Gastrocnemius medialis (tissue), 4 donors: ENCODE measurements around the gene TRIM25. TPM values are rescaled to one million over a fixed set of nuclear protein-coding genes. Genes with fewer than 3 reads are reported as not detected.

Experiments
- ATAC-seq, 2 donors: fragments of 150-250 bp; one replicate each; pipeline ENCODE4 v1.9.1; 2016
- DNase-seq, 2 donors: peaks; one replicate each; pipeline ENCODE4 v3.0.0-alpha.2; 2019
- H3K27ac ChIP-seq, 4 donors: fragments of 200-600 bp; sonication (generic); 1 replicate in 1 of 4; 2 replicates in 3 of 4; pipeline ENCODE4 v1.5.1; 2016 to 2018; ENCODE audit warnings: mild to moderate bottlenecking in 2 of 4, moderate library complexity in 1 of 4
- H3K27me3 ChIP-seq, 3 donors: fragments of 200-600 bp; sonication (generic) in 2 of 3; 1 replicate in 1 of 3; 2 replicates in 2 of 3; pipeline versions ENCODE4 v1.5.1 to v1.6.0; 2016 to 2019; ENCODE audit warnings: mild to moderate bottlenecking in 1 of 3, moderate library complexity in 1 of 3
- H3K36me3 ChIP-seq, 2 donors: fragments of 200-600 bp; sonication (generic) in 1 of 2; one replicate each; pipeline ENCODE4 v1.5.1; 2017 to 2018
- H3K4me1 ChIP-seq, 2 donors: fragments of 200-600 bp; sonication (generic) in 1 of 2; one replicate each; pipeline ENCODE4 v1.5.1; 2016 to 2017; ENCODE audit warnings: mild to moderate bottlenecking in 2 of 2
- H3K4me3 ChIP-seq, 4 donors: fragments of 200-600 bp; sonication (generic) in 3 of 4; 1 replicate in 1 of 4; 2 replicates in 3 of 4; pipeline ENCODE4 v1.5.1; 2016 to 2019; ENCODE audit warnings: mild to moderate bottlenecking in 2 of 4
- H3K9me3 ChIP-seq, 3 donors: fragments of 200-600 bp; sonication (generic) in 2 of 3; 1 replicate in 1 of 3; 2 replicates in 2 of 3; pipeline ENCODE4 v1.5.1; 2016 to 2019
- POLR2A ChIP-seq, 2 donors: fragments of 450-650 bp; IDR thresholded peaks; one replicate each; pipeline ENCODE4 v1.6.1; 2017; ENCODE audit warnings: antibody characterized with exemption in 2 of 2, mild to moderate bottlenecking in 2 of 2, moderate library complexity in 2 of 2
- in situ Hi-C, 4 donors: fragments of 200-750 bp; cut with MboI; loops; one replicate each; pipeline versions ENCODE4 v1.15.0 to v1.8.0; 2017; ENCODE audit warnings: low sequenced_read_pairs in 4 of 4
- intact Hi-C: fragments of 100-400 bp; cut with DNase I; formaldehyde crosslinking; loops from one replicate; pipeline ENCODE4 v1.15.1; 2023; ENCODE audit warnings: low total_unique reads
- total RNA-seq, 4 donors: library from RNA; depleted of rRNA; stranded (reverse); fragments of >200 nt; gene quantifications; one replicate each; pipeline versions ENCODE4 v1.1.0 to v1.2.3, GENCODE V29; 2016
- TF ChIP-seq, protein P1 (sequence below), 5 experiments: fragments of 450-650 bp in 3 of 5; fragments of 200-600 bp in 2 of 5; sonication (generic) in 2 of 5; IDR thresholded peaks in 4 of 5; conservative IDR thresholded peaks in 1 of 5; 1 replicate in 4 of 5; 2 replicates in 1 of 5; pipeline ENCODE4 v1.5.1; 2016 to 2019; ENCODE audit warnings: antibody characterized with exemption in 5 of 5, mild to moderate bottlenecking in 3 of 5, moderate library complexity in 3 of 5

Gene TRIM25
- total RNA-seq, 4 donors from 2014 or later, result 8.5 to 18.2 (median 15.1) TPM

DNA sequence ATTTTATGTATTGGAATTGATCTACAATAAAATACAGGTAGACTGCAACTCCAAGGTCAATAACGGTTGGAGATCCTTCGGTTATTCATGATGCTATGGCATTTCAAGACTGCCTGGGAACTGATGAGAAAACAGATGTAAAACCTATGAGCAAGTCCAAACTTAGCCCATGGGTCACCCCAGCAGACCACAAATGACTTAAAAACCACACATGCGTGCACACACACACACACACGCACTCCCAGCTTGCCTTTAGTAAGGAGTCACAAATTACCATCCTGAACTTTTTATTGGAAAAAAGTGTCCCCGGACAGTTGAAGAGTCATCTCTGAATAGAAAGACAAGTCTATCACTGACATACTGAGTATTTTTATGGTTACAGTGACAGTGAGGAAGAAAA, 26.7 kb downstream of the TRIM25 start:
- no peak for DNase-seq
- Histone ChIP-seq H3K27ac (no peak overlapping the region), H3K4me1 (no peaks in the 10 kb centered on the region), H3K27me3 (no peaks in the 10 kb centered on the region), H3K4me3 (no peak overlapping the region), H3K9me3 (no peaks in the 10 kb centered on the region), H3K36me3 (peaks cover 0 to 46% of the 10 kb centered on the region in 2 donors)
- in situ Hi-C loops (no loop called here), intact Hi-C loops (loop anchor here (5.0 kb wide), 1 partner anchor 35 kb away; no protein-coding TSS in a partner anchor)
- ATAC-seq, result no peak
- TF ChIP-seq POLR2A (IDR thresholded peaks at IDR 0.05), result no peak
- TF ChIP-seq, protein P1, sequence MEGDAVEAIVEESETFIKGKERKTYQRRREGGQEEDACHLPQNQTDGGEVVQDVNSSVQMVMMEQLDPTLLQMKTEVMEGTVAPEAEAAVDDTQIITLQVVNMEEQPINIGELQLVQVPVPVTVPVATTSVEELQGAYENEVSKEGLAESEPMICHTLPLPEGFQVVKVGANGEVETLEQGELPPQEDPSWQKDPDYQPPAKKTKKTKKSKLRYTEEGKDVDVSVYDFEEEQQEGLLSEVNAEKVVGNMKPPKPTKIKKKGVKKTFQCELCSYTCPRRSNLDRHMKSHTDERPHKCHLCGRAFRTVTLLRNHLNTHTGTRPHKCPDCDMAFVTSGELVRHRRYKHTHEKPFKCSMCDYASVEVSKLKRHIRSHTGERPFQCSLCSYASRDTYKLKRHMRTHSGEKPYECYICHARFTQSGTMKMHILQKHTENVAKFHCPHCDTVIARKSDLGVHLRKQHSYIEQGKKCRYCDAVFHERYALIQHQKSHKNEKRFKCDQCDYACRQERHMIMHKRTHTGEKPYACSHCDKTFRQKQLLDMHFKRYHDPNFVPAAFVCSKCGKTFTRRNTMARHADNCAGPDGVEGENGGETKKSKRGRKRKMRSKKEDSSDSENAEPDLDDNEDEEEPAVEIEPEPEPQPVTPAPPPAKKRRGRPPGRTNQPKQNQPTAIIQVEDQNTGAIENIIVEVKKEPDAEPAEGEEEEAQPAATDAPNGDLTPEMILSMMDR (IDR thresholded peaks at IDR 0.05 in 4 of 5, conservative IDR thresholded peaks at IDR 0.05 in 1 of 5), result no peak

GRCh38 chr17:56886288-56886731, 27.5 kb downstream of the TRIM25 start:
- intact Hi-C loops (loop anchor here (5.0 kb wide), 1 partner anchor 34 kb away; no protein-coding TSS in a partner anchor), in situ Hi-C loops (no loop called here)
- TF ChIP-seq, protein P1 (IDR thresholded peaks at IDR 0.05 in 4 of 5, conservative IDR thresholded peaks at IDR 0.05 in 1 of 5), result no peak
- no peak for TF ChIP-seq POLR2A (IDR thresholded peaks at IDR 0.05)
- Histone ChIP-seq H3K27ac (no peak overlapping the region), H3K36me3 (peaks cover 0 to 38% of the 10 kb centered on the region in 2 donors), H3K4me1 (no peaks in the 10 kb centered on the region), H3K9me3 (no peaks in the 10 kb centered on the region), H3K4me3 (no peak overlapping the region), H3K27me3 (no peaks in the 10 kb centered on the region)
- DNase-seq, result no peak
- ATAC-seq, result no peak

GRCh38 chr17:56885312-56885657, 28.6 kb downstream of the TRIM25 start:
- no peak for TF ChIP-seq POLR2A (IDR thresholded peaks at IDR 0.05)
- TF ChIP-seq, protein P1 (IDR thresholded peaks at IDR 0.05 in 4 of 5, conservative IDR thresholded peaks at IDR 0.05 in 1 of 5), result no peak
- Histone ChIP-seq H3K9me3 (no peaks in the 10 kb centered on the region), H3K36me3 (peaks cover 0 to 28% of the 10 kb centered on the region in 2 donors), H3K27ac (no peak overlapping the region), H3K4me1 (peaks cover 0 to 4% of the 10 kb centered on the region in 2 donors), H3K4me3 (no peak overlapping the region), H3K27me3 (no peaks in the 10 kb centered on the region)
- intact Hi-C loops (loop anchor here (5.0 kb wide), 1 partner anchor 33 kb away; no protein-coding TSS in a partner anchor), in situ Hi-C loops (no loop called here)
- ATAC-seq (no peak), DNase-seq (no peak)

- Histone ChIP-seq H3K4me3 (no peak overlapping the region), H3K27me3 (no peaks in the 10 kb centered on the region), H3K36me3 (peaks cover 0 to 22% of the 10 kb centered on the region in 2 donors), H3K27ac (no peak overlapping the region), H3K9me3 (no peaks in the 10 kb centered on the region), H3K4me1 (peaks cover 0 to 5% of the 10 kb centered on the region in 2 donors)
- intact Hi-C loops (loop anchor here (5.0 kb wide), 1 partner anchor 32 kb away; no protein-coding TSS in a partner anchor), in situ Hi-C loops (no loop called here)
- no peak for DNase-seq
- no peak for ATAC-seq
- TF ChIP-seq POLR2A (IDR thresholded peaks at IDR 0.05), result no peak
- TF ChIP-seq, protein P1 (IDR thresholded peaks at IDR 0.05 in 4 of 5, conservative IDR thresholded peaks at IDR 0.05 in 1 of 5), result no peak
These were observed 29.2 kb downstream of the TRIM25 start for GRCh38 chr17:56884483-56885311.
